HG03139 (cell line): ENCODE data around the gene ZNF287.
"Not testable (repeated sequence)": the region's sequence is repeated elsewhere in the genome, so short reads cannot be mapped to it uniquely, and the experiment has no call there.

Experiments used
- ATAC-seq: cut with Tn5 transposase; IDR thresholded peaks from one replicate; pipeline ENCODE4 v1.9.1; 2021; ENCODE audit not compliant: unreplicated experiment

The ZNF287 gene

GRCh38 chr17:16568541-16569357 lies at the start of gene ZNF287:
ZNF287 (minus strand) TSS chr17:16569204; CDS start chr17:16567731, 1,473 bp downstream.
- peak; percentile 95 for ATAC-seq

GRCh38 chr17:16617481-16618060 lies 48.6 kb upstream of the ZNF287 start:
- ATAC-seq = no peak

GRCh38 chr17:16599537-16599936 lies 30.5 kb upstream of the ZNF287 start:
- ATAC-seq = no peak

- ATAC-seq = no peak
Observed at GRCh38 chr17:16593356-16594102, 24.5 kb upstream of the ZNF287 start.

- ATAC-seq = peak; percentile 73
Observed at GRCh38 chr17:16589097-16589969, 20.3 kb upstream of the ZNF287 start.

GRCh38 chr17:16585796-16586195 lies 16.8 kb upstream of the ZNF287 start:
- no peak for ATAC-seq

GRCh38 chr17:16584273-16584995 lies 15.4 kb upstream of the ZNF287 start:
- ATAC-seq = no peak

GRCh38 chr17:16583781-16584180 lies 14.8 kb upstream of the ZNF287 start:
- no peak for ATAC-seq

- ATAC-seq = no peak
Observed at GRCh38 chr17:16573466-16573865, 4.5 kb upstream of the ZNF287 start.

GRCh38 chr17:16569358-16569712 lies 331 bp upstream of the ZNF287 start:
- ATAC-seq = peak; percentile 7

GRCh38 chr17:16552637-16553045 lies 16.4 kb downstream of the ZNF287 start:
- ATAC-seq = no peak

GRCh38 chr17:16551878-16552636 lies 16.9 kb downstream of the ZNF287 start:
- ATAC-seq = no peak

- ATAC-seq = no peak
Observed at GRCh38 chr17:16537130-16537458, 31.9 kb downstream of the ZNF287 start.

- no peak for ATAC-seq
Observed at GRCh38 chr17:16534236-16534635, 34.8 kb downstream of the ZNF287 start.

- ATAC-seq = no peak
Observed at GRCh38 chr17:16529906-16530305, 39.1 kb downstream of the ZNF287 start.

GRCh38 chr17:16527298-16527697 lies 41.7 kb downstream of the ZNF287 start:
- ATAC-seq = no peak

- ATAC-seq = not testable (repeated sequence)
Observed at GRCh38 chr17:16525556-16525955, 43.4 kb downstream of the ZNF287 start.

- no peak for ATAC-seq
Observed at GRCh38 chr17:16521070-16521727, 47.8 kb downstream of the ZNF287 start.

- ATAC-seq = no peak
Observed at GRCh38 chr17:16519021-16519420, 50.0 kb downstream of the ZNF287 start.
